Activated T-cell treated with anti-CD3 and anti-CD28 coated beads, Interleukin-2, amount 50 U/mL, for 48 hours (primary cell): Measurements from ENCODE around the gene MOGAT3.
A peak's percentile ranks its signal among the peaks of the same experiment; 100 is the strongest.

Experiments
- DNase-seq, 2 experiments: peaks; one replicate each; pipeline ENCODE4 v3.0.0-alpha.2; 2020

MOGAT3 gene

GRCh38 chr7:101200862-101201599, at the start of gene MOGAT3:
Gene MOGAT3, minus strand, starts transcription at chr7:101201036. Its CDS starts 182 bp downstream, at chr7:101200854.
- DNase-seq: no peak

GRCh38 chr7:101250324-101250723, 49.5 kb upstream of the MOGAT3 start:
- no peak for DNase-seq

- no peak for DNase-seq
Measured at GRCh38 chr7:101248276-101248675, 47.4 kb upstream of the MOGAT3 start.

DNA sequence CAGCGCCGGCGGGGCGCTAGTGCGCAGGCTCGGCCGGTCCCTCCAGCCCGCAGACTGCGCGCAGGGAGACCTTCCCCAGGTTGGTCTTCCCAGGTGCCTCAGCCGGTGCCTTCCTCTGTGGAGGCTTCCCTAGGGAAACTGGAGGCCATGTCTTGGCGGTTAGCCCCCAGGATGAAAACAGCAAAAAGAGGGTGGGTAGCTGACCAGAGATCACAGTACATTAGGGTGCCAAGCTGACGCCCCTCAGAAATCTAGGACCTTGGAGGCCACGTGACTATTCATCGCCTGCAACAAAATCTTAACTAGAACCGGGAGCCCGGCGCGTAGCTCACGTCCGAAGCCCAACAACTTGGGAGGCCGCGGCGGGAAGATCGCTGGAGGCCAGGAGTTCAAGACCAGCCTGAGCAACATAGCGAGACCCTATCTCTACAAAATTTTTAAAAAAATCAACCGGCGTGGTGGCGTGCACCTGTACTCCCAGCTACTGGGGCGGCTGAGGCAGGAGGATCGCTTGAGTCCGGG, 44.4 kb upstream of the MOGAT3 start:
- no peak for DNase-seq

GRCh38 chr7:101244375-101245146, 43.7 kb upstream of the MOGAT3 start, which contains the start of gene FIS1:
Gene FIS1, minus strand, starts transcription at chr7:101245081. Its CDS starts 77 bp downstream, at chr7:101245004.
- DNase-seq: peak; percentile 96 to 97

- DNase-seq: no peak
Measured at GRCh38 chr7:101243646-101244374, 43.0 kb upstream of the MOGAT3 start.

GRCh38 chr7:101241443-101242349, 40.9 kb upstream of the MOGAT3 start:
- no peak for DNase-seq

GRCh38 chr7:101241015-101241363, 40.2 kb upstream of the MOGAT3 start:
- no peak for DNase-seq

DNA sequence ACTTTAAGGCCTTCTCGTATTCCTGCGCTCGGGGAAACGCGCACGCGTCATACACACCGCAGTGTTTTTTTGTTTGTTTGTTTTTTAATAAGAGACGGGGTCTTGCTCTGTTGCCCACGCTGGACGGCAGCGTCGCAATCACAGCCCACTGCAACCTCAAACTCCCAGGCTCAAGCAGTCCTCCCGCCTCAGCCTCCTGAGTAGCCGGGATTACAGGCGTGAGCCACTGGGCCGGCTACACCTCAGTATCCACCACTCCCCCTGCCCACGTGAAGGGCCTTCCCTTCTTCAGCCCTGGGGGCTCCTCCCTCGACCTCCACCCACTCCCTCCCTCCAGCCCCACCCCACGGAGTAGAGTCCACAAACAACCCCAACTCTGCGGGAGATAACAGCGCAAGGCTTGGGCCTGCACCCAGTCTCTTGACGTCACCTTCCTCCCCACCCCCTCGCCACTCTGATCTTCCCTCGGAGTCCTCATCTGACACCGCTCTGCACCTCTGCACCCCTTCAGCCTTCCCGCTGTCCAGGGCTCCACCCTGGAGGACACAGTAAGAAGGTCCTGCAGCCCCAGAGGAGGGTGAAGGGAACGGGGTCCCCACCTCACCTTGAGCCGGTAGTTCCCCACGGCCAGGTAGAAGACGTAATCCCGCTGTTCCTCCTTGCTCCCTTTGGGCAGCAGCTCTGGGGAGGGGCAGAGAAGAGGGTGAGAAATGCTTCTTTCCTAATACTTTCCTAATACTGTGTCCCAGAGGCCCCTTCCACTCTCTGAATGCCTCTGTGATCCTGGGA, 39.6 kb upstream of the MOGAT3 start:
- no peak for DNase-seq

- DNase-seq: no peak
Measured at GRCh38 chr7:101239951-101240220, 39.0 kb upstream of the MOGAT3 start.

- DNase-seq: no peak
Measured at GRCh38 chr7:101239191-101239950, 38.5 kb upstream of the MOGAT3 start.

GRCh38 chr7:101238226-101239182, 37.7 kb upstream of the MOGAT3 start:
- no peak for DNase-seq

GRCh38 chr7:101237206-101238067, 36.6 kb upstream of the MOGAT3 start, which contains the start of gene CLDN15:
Gene CLDN15, minus strand, starts transcription at chr7:101237802. Its CDS starts 221 bp downstream, at chr7:101237581.
- no peak for DNase-seq

DNA sequence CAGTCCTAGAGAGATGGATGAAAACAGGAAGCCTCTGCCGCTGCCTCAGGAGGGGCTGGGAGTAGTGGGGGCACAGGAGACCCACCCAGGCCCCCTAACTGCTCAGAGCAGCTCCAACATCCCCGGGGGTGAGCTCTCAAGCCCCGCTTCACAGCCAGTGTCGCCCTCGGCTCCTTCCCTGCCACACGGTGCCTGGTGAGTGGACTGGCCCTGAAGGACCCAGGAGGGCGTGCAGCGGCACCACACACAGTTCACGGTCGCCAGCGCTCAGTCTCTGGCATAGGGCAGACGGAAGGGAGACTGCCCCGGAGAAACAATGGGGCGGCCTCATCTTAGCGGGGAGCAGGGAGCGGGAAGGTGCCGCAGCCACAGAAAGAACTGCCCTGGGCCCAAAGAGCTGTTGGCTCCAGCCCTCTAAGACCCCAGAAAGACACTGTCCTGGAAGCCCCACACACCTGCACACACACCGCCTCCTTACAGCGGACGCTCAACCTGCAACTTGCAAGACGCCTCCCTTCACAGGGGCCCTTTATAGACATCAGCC, 35.5 kb upstream of the MOGAT3 start:
- no peak for DNase-seq

DNA sequence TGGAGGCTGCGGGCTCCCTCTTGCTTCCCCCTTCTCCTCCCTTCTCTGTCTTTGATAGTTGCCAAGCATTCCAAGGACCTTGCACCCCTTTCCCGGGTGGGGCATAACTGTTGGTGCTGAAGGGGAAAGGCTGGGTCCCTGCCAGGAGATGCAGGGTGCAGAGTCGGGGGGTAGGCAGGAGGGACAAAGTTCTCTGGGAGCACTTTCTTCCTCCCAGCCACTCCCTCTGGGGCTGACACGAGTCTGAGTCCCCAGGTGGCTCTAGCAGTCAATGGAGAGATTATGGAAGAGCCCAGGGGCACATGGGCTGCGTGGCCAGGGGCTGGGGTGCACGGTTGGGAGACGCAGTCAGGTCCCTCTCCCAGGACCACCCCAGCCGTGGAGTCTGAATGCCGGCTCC, 34.7 kb upstream of the MOGAT3 start:
- no peak for DNase-seq

- no peak for DNase-seq
Measured at GRCh38 chr7:101235050-101235449, 34.2 kb upstream of the MOGAT3 start.

DNA sequence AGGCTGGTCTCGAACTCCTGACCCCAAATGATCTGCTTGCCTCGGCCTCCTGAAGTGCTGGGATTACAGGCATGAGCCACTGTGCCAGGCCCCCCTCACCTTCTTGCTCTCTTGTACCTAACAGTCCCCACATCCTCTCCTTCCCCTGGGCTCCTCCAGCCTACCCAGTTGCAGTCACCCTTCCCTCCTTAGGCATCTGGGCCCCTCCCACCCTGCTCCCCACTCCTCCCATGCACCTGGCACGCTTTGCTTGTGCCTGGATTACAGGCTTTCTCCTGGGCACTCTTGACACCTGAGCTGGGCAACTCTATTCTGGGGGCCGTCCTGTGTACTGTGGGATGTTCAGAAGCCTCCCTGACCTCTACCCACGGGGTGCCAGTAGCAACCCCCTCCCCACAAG, 33.8 kb upstream of the MOGAT3 start:
- DNase-seq: no peak

DNA sequence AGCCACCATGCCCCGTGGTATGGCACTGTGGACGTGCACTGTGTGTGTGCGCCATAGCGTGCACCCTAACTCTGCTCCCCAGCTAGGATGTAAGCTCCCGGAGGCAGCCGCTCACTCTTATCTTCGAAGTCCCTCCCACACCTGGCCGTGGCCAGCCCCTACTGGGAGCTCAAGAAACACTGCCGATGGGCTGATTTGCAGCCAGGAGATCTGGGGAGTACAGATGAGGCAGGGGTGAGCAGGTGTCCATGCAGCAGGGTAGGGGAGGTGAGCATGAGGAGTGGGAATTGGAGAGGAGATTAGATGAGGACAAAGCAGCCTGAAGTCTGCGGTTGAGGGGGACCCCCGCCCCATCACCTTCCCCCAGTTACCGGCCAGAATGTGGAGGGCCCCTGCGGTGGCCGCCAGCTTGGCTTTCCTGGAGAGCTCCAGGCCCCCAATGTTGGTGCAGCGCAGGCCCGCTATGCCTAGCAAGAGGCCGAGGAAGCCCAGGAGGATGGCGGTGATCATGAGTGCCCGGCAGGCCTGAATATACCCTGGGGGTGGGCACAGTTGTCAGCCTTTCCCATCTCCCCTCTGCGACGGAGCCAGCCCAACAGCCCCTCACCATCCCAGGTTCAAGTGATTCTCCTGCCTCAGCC, 33.2 kb upstream of the MOGAT3 start:
- DNase-seq: no peak
